Psoas muscle (tissue), 8 donors: ENCODE data around the gene PRSS8. TPM values are rescaled to one million over a fixed set of nuclear protein-coding genes. Genes with fewer than 3 reads are reported as not detected.

Experiments used
- ATAC-seq, 4 donors: fragments of 200-7000 bp; cut with Tn5 transposase; one replicate each; pipeline ENCODE4 v1.9.1; 2020; ENCODE audit warnings: moderate library complexity in 3 of 4, mild to moderate bottlenecking in 2 of 4
- DNase-seq, 2 donors: peaks; one replicate each; pipeline ENCODE4 v3.0.0-alpha.2; 2020
- H3K27ac ChIP-seq: fragments of 200-600 bp; one replicate; pipeline ENCODE4 v1.8.0; 2022
- H3K27me3 ChIP-seq, 3 donors: fragments of 200-600 bp in 1 of 3; one replicate each; pipeline versions ENCODE4 v1.6.1 to v1.8.0; 2013 to 2022; ENCODE audit warnings: low read length in 2 of 3, mild to moderate bottlenecking in 2 of 3, moderate library complexity in 1 of 3; ENCODE audit not compliant: insufficient read depth in 3 of 3
- H3K36me3 ChIP-seq, 2 donors: fragments of 200-600 bp in 1 of 2; one replicate each; pipeline versions ENCODE4 v1.6.1 to v1.8.0; 2013 to 2022; ENCODE audit warnings: low read depth in 1 of 2, mild to moderate bottlenecking in 1 of 2, moderate library complexity in 1 of 2; ENCODE audit not compliant: insufficient read depth in 1 of 2
- H3K4me1 ChIP-seq: fragments of 200-600 bp; one replicate; pipeline ENCODE4 v1.8.0; 2022
- H3K4me3 ChIP-seq: fragments of 200-600 bp; one replicate; pipeline ENCODE4 v1.8.0; 2022; ENCODE audit warnings: mild to moderate bottlenecking
- H3K9me3 ChIP-seq: fragments of 200-600 bp; one replicate; pipeline ENCODE4 v1.8.0; 2022
- WGBS, 3 donors: extraction: QIAGEN DNeasy Blood & Tissue Kit; methylation state at CpG; one replicate each; pipeline versions ENCODE4 v1.1.6 to v1.1.7; 2013; 5-methylcytosine and 5-hydroxymethylcytosine counted together
- intact Hi-C, 2 donors: fragments of 100-400 bp; cut with DNase I; formaldehyde crosslinking; loops; one replicate each; pipeline versions ENCODE4 v1.11.0 to v1.14.2; 2022
- polyA plus RNA-seq, 3 donors: library from polyadenylated mRNA; stranded (reverse); fragments of 200-250 nt; gene quantifications; one replicate each; pipeline ENCODE4 v1.2.3, GENCODE V29; 2013
- total RNA-seq, 4 donors: library from RNA; stranded (reverse); fragmentation: NEBNext Ultra II Directional in 2 of 4; extraction: Animal tissue kit (Norgen Biotek cat#: 25700) in 2 of 4; gene quantifications; one replicate each; pipeline versions ENCODE4 v1.2.1 to v1.2.4, GENCODE V29; 2021 to 2023
- TF ChIP-seq, protein P1 (sequence below): fragments of 200-600 bp; IDR thresholded peaks from one replicate; pipeline ENCODE4 v1.8.0; 2022; ENCODE audit warnings: antibody characterized with exemption
- donor health status: healthy with polysubstance abuse.
- donor health status: DM: no; HTN: no; CAD: no; lungs with moderate emphysema.
- donor health status: Bipolar disorder and iron deficiency.
- donor health status: healthy.
- donor health status: DM: yes; HTN: yes; CAD: no.
- donor health status: DM: no; HTN: no; CAD: no.
- donor health status: DM: no; HTN: no; CAD: no.
- donor health status: DM: yes; HTN: yes; CAD: no.

The PRSS8 gene
- total and polyA plus RNA-seq, 7 donors = 0.07 to 0.22 TPM; not detected in 5

DNA sequence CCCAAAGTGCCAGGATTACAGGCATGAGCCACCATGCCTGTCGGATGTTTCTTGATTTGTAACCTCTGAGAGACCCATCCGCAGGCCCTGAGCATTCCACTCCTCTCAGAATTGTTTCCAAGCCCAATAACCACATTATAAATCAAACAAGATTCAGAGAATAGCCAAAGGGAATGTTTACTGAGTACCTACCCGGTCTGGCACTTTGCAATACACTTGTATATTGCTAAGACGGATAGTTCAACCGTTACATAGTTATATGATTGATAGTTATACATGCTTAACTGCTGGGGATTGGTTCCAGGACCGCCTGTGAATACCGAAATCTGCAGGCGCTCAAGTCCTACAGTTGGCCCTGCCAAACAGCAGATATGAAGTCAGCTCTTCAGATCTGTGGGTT is 21.1 kb downstream of the PRSS8 start:
- intact Hi-C loops = no loop called here
- WGBS, 3 donors = 67 to 79% (median 70%) methylated on average over 8 of the region's 8 CpGs
- H3K4me3 ChIP-seq = no peak overlapping the region
- no peaks in the 10 kb centered on the region for H3K27me3 ChIP-seq
- DNase-seq = no peak
- H3K4me1 ChIP-seq = peaks cover 33% of the 10 kb centered on the region
- H3K27ac ChIP-seq = peak overlapping the region; percentile 70
- TF ChIP-seq, protein P1, sequence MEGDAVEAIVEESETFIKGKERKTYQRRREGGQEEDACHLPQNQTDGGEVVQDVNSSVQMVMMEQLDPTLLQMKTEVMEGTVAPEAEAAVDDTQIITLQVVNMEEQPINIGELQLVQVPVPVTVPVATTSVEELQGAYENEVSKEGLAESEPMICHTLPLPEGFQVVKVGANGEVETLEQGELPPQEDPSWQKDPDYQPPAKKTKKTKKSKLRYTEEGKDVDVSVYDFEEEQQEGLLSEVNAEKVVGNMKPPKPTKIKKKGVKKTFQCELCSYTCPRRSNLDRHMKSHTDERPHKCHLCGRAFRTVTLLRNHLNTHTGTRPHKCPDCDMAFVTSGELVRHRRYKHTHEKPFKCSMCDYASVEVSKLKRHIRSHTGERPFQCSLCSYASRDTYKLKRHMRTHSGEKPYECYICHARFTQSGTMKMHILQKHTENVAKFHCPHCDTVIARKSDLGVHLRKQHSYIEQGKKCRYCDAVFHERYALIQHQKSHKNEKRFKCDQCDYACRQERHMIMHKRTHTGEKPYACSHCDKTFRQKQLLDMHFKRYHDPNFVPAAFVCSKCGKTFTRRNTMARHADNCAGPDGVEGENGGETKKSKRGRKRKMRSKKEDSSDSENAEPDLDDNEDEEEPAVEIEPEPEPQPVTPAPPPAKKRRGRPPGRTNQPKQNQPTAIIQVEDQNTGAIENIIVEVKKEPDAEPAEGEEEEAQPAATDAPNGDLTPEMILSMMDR = no peak
- no peak for ATAC-seq
- no peaks in the 10 kb centered on the region for H3K9me3 ChIP-seq
- H3K36me3 ChIP-seq = peaks cover 2 to 35% of the 10 kb centered on the region in 2 donors

DNA sequence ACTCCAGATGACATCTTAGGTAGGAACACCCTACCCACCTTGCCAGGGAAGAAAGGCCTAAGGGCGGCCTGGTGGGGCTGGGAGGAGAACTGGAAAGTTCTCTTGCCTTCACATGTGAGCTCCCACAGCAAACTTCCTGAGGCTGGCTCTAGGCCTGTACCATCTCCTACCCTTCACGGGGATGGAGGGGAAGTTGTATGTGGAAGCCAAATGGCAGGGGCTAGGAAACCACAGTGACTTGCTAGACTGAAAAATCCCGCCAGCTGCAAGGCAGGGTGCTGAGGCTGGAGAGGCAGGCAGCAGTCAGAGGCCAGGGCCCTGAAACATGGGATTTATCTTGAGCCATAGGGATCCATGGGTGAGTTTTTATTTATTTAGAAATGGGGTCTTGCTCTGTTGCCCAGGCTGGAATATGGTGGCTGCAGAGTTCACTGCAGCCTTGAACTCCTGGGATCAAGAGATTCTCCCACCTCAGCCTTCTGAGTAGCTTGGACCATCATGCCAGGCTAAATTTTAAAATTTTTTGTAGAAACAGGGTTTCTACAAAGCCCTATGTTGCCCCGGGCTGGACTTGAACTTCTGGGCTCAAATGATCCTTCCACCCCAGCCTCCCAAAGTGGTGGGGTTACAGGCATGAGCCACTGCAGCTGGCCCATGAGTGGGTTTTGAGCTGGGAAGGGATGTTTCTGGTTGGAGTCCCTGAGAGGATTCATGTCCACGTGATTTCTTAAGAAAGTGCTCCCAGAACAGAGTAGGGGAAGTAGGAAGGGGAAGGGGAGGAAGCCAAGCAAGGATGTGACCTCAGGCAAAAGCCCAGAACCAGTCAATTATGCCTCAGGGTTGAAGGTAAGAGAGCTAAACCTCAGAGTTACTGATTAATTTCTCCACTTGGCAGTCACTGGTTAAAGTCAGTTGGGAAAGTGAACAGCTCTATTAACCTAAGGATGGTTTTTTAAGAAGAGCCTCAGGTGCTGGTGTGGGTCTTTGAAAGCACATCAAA is 22.1 kb downstream of the PRSS8 start:
- H3K27me3 ChIP-seq = no peaks in the 10 kb centered on the region
- WGBS, 3 donors = 56 to 62% (median 56%) methylated on average over 5 of the region's 5 CpGs
- H3K27ac ChIP-seq = peak overlapping the region; percentile 70
- intact Hi-C loops = no loop called here
- H3K9me3 ChIP-seq = no peaks in the 10 kb centered on the region
- peaks cover 30% of the 10 kb centered on the region for H3K4me1 ChIP-seq
- TF ChIP-seq, protein P1 = no peak
- no peak overlapping the region for H3K4me3 ChIP-seq
- H3K36me3 ChIP-seq = peaks cover 2 to 29% of the 10 kb centered on the region in 2 donors
- DNase-seq (no peak), ATAC-seq (no peak)

DNA sequence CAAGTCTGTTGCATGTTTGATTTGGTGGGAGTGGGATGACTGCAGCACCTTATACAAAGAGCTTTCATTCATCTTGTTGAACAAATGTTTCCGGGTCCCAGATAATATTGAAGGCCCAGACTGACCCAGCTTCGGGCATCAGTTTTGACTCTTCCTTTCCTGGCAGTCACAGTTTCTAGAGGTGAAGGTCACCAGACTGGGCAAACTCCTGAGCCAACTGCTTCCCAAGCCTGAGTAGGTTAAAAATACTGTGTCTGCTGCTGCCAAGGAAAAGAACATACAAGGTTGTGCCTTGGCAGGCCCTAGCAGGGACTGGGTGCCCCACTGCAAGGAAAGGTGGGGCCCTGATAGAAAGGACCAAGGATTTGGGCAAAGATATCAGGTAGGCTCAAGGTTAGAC is 22.8 kb downstream of the PRSS8 start:
- intact Hi-C loops = no loop called here
- Histone ChIP-seq H3K27ac (peak overlapping the region; percentile 70), H3K4me1 (peaks cover 26% of the 10 kb centered on the region), H3K4me3 (no peak overlapping the region), H3K27me3 (no peaks in the 10 kb centered on the region), H3K36me3 (peaks cover 2 to 29% of the 10 kb centered on the region in 2 donors), H3K9me3 (no peaks in the 10 kb centered on the region)
- no peak for DNase-seq
- 24 to 40% (median 35%) methylated on average over 2 of the region's 2 CpGs for WGBS, 3 donors
- peak; percentile 4 to 56 (median 37) for ATAC-seq
- TF ChIP-seq, protein P1 = no peak

DNA sequence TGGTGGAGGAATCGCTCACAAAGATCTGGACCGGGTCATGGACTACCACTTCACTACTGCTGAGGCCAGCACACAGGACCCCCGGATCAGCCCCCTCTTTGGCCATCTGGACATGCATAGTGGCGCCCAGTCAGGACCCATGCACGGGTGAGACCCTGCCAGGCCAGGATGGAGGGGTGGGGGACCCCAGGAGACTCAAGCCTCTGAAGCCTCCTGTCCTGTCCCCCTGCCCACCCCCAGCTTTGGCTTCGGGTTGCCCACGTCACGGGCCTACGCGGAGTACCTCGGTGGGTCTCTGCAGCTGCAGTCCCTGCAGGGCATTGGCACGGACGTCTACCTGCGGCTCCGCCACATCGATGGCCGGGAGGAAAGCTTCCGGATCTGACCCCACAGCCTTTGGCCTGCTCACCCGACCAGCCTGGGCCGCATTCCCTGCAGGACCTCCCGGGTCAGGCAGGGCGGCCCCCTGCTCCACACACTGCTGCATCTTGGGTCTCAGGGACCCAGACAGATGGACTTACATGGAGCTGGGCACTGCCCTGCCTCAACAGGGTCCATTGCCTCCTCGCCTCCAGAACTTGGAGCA is 23.6 kb downstream of the PRSS8 start:
- intact Hi-C loops = no loop called here
- H3K4me1 ChIP-seq = peaks cover 26% of the 10 kb centered on the region

More for the DNA sequence above, 23.6 kb downstream of the PRSS8 start:
- Histone ChIP-seq H3K27me3 (no peaks in the 10 kb centered on the region), H3K36me3 (peaks cover 2 to 29% of the 10 kb centered on the region in 2 donors), H3K9me3 (no peaks in the 10 kb centered on the region), H3K4me3 (no peak overlapping the region), H3K27ac (peak overlapping the region; percentile 70)
- ATAC-seq = no peak
- DNase-seq = no peak
- TF ChIP-seq, protein P1 = no peak
- WGBS, 3 donors = 85 to 93% (median 87%) methylated on average over 21 to 23 of the region's 23 CpGs
